GM21381 (cell line): ENCODE data around the gene LY6G6D.

Source experiments
- ATAC-seq: cut with Tn5 transposase; IDR thresholded peaks from one replicate; pipeline ENCODE4 v1.9.1; 2021; ENCODE audit warnings: mild to moderate bottlenecking, moderate library complexity; ENCODE audit not compliant: unreplicated experiment

The LY6G6D gene

GRCh38 chr6:31717499-31718222 is 2.5 kb downstream of the LY6G6D start:
- no peak for ATAC-seq

- no peak for ATAC-seq
Measured at GRCh38 chr6:31718265-31718664, 3.1 kb downstream of the LY6G6D start.

GRCh38 chr6:31719001-31719400 is 3.9 kb downstream of the LY6G6D start:
- no peak for ATAC-seq

GRCh38 chr6:31720196-31720770 is 5.1 kb downstream of the LY6G6D start:
- ATAC-seq = no peak

- ATAC-seq = no peak
Measured at GRCh38 chr6:31721351-31722020, 6.3 kb downstream of the LY6G6D start, which contains the start of gene LY6G6C. LY6G6C (minus strand) TSS chr6:31721746; CDS start chr6:31721679, 67 bp downstream.

DNA sequence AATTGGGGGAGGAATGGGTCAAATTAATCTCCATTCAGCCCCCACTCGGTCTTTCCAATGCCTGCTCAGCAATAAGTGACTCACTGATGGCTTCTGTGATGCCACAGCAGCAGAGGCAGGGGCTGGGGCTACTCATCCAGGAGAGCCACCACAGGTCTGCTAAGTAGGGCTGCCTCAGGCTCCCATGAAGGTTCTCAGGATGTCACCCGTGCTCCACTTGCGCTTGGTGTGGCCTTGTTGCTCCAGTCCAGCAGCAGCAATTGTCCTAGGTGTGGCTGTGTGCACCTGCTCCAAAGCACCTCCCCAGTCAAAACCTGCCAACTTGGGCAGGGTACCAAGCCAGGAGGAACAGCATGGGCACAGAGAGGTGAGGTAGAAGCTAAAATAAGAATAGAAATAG is 7.0 kb downstream of the LY6G6D start:
- no peak for ATAC-seq

GRCh38 chr6:31723245-31723979 is 8.3 kb downstream of the LY6G6D start, which contains the start of gene MPIG6B:
MPIG6B (plus strand) TSS chr6:31723373; CDS start chr6:31723384, 11 bp downstream.
- ATAC-seq = no peak

DNA sequence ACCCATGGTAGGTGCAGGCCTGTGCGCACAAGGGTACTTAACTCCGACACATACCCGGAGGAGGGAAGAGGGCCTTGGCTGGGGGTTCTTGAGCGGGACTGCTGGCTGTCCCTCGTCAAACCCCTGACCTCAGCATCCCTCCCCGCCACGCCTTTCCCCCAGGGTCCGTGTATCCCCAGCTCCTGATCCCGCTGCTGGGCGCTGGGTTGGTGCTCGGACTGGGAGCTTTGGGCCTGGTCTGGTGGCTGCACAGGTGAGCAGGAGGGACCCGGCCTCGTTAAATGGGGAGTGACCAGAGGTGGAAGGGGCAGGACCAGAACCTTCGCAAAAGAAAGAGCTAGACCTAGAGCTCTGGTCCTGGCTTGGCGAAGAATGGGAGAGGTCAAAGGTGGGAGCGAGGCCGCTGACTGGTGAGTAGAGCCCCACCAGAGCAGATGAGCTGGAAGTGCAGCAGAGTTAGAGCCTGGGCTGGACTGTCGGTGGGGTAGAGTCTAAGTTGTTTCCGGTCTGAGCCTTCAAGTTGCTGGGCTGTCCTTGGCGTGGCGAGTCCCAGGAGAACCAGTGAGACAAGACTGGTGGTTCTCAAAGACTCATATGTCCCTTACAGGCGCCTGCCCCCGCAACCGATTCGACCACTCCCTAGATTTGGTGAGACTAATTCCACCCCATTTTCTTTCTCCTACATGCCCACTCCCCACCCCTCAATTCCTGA is 9.0 kb downstream of the LY6G6D start:
- ATAC-seq = no peak

- no peak for ATAC-seq
Measured at GRCh38 chr6:31725502-31726350, 10.6 kb downstream of the LY6G6D start.

DNA sequence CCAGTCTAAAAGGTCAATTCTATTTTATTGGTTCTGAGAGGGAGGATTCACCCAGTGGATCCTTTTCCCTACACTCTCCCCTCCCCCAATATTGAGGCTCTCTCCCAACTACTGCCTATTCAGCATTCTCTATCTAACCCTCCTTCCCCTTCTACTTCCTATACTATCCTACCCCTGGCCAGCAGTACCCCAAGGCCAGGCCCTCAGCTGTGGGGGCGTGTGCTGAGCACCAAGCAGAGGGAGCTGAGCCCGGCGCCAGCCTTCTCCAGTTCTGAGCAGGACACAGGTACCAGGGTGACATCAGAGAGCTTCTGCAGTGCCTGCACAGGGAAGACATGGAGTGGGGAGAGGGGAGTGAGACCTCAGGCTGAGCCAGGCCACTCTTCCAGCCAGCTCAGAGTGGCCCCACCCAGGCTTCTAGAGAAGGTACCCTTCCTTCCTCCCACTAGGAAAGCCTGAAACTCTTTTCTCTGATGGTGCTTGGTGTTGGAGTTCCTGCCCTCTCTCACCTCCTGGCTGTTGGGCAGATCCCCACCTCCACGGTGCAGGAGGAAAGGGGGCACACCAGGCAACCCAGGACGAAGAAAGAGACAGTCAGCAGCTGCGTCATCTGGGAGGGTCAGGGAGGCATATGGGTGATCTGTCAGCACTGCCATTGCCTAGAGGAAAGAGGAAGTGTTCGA is 12.0 kb downstream of the LY6G6D start:
- ATAC-seq = peak; percentile 53

- ATAC-seq = no peak
Measured at GRCh38 chr6:31727717-31728671, 12.8 kb downstream of the LY6G6D start.

DNA sequence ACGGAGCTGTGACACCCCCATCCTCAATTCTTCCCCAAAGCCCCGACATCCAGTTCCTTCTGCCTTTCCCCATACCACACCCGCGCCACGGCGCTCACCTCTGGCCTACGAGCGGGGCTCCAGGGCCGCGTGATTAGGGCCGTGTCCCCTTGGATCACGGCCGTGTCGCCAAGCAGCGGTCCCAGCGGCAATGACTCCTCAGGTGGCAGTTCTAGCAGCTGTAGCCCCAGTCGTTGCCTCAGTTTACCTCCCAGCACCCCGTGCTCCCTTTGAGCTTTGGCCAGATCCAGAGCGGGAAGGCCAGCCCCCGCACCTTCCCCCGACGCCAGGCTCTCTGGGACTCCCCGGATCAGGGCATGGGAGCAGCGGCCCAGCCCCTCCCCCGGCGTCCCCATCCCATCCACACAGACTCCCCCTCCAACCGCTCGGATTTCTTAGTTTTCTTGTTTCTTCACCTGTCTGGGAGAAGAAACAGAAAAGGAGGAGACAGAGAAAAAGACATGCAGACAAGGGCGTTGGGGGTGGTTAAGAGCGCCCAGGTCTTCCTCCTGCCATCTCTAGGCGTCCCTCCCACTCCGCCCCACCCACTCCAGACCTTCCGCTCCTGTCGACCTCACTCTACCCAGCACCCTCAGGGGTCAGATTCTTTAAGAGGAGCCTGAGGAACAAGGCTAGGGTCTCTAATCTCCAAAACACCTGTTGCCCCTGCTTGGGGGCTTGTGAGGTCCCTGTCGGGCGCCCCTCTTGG is 13.8 kb downstream of the LY6G6D start, which contains the start of gene DDAH2:
TSS of gene DDAH2 (minus strand) at position 533 of the 748 bp plus-strand sequence. CDS start at position 395, 138 bp downstream.
- peak; percentile 8 for ATAC-seq

- peak; percentile 38 for ATAC-seq
Measured at GRCh38 chr6:31729515-31729978, 14.4 kb downstream of the LY6G6D start.

DNA sequence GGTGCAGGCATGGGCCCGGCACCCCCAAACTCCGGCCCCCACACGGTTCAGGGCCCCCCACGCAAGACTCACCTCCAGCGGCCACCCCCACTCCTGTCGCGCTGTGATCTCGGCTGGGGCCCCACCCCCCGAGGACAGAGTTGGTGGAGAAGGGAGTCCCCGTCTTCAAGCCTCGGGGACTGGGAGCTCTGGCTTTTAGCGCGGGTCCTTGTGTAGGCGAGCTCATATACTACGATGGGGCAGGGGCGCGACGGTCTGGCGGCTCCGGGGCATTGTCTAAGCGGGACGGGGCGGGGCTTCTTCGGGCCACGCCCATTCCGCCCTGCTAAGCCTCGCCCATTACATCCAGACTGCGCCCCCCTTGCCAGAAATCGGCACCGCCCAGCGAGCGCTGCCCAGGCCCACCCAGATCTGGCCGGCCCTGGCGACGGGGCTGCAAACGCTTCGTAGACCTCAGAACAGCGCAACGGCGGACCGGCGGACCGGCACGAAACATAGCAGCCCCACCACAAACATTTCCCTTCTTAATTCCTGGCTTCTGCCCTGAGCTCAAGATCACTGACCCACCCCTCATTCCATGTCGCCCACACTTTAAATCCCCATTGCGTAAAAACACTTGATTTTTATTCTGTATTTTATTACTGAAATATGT is 15.0 kb downstream of the LY6G6D start:
- no peak for ATAC-seq

DNA sequence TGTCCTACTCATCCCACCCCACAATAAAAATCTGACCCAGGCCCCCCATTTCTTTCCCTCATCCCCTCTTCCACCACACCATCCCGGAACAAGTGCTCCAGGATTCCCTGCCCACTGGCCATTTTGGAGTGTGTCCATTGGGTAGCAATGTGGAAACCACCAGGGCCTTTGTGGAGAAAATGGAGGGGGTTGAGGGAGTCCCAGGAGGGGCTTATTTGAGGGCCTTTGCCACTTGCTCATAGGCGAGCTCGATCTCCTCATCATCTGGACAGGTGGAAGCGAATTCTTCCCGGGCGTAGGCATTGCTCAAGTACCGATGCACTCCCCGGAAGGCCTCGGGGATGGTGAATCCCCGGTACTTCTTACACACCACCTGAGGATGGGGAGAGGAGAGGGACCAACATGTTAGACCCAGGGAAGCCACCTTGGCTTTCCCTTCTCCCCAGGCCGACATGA is 15.5 kb downstream of the LY6G6D start:
- ATAC-seq = no peak

DNA sequence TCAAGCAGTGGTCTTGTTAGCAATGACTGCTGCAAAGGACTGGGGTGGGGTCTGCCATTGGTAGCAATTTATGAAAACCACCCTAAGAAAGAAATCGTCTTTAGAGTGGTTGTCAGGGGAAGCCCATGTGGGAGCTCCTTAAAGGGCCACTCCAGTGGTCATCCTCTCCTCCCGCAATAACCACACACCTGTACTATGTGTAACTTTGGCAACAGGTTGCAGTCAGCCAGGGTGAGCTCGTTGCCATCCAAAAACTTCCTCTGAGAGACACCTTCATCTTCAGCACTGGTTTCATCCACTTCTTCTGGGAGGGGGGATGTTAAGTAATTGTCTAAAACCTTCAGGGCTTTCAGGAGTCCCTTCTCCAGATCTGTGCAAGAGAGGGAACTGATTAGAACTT is 16.9 kb downstream of the LY6G6D start:
- ATAC-seq = no peak
